PFSK-1 (cell line): ENCODE measurements around the gene TMEM250.

ENCODE experiments used
- FOXP2 ChIP-seq: optimal IDR thresholded peaks from 2 replicates; pipeline ENCODE3; 2011; ENCODE audit warnings: borderline replicate concordance, control low read depth, inconsistent platforms; ENCODE audit not compliant: insufficient read depth; ENCODE audit errors: extremely low read length, extremely low read depth
- POLR2AphosphoS5 ChIP-seq: IDR thresholded peaks from 2 replicates; pipeline ENCODE4 v1.6.1; 2012; ENCODE audit warnings: low read depth, mild to moderate bottlenecking, control low read depth, low read length, moderate library complexity
- REST ChIP-seq, 2 experiments: IDR thresholded peaks; 2 replicates each; pipeline versions ENCODE4 v1.6.1 to v1.8.0; 2011 to 2012; ENCODE audit warnings: low read depth in 2 of 2, low read length in 2 of 2, control low read depth in 1 of 2, inconsistent platforms in 1 of 2, mild to moderate bottlenecking in 1 of 2, moderate library complexity in 1 of 2; ENCODE audit not compliant: insufficient read depth in 1 of 2
- SIN3A ChIP-seq: IDR thresholded peaks from 2 replicates; pipeline ENCODE4 v1.6.1; 2012; ENCODE audit warnings: mild to moderate bottlenecking, low read length, moderate library complexity, borderline replicate concordance; ENCODE audit not compliant: insufficient read depth
- TAF1 ChIP-seq: IDR thresholded peaks from 2 replicates; pipeline ENCODE4 v1.6.1; 2012; ENCODE audit warnings: low read length, control low read depth, borderline replicate concordance; ENCODE audit not compliant: insufficient read depth

TMEM250 gene

DNA sequence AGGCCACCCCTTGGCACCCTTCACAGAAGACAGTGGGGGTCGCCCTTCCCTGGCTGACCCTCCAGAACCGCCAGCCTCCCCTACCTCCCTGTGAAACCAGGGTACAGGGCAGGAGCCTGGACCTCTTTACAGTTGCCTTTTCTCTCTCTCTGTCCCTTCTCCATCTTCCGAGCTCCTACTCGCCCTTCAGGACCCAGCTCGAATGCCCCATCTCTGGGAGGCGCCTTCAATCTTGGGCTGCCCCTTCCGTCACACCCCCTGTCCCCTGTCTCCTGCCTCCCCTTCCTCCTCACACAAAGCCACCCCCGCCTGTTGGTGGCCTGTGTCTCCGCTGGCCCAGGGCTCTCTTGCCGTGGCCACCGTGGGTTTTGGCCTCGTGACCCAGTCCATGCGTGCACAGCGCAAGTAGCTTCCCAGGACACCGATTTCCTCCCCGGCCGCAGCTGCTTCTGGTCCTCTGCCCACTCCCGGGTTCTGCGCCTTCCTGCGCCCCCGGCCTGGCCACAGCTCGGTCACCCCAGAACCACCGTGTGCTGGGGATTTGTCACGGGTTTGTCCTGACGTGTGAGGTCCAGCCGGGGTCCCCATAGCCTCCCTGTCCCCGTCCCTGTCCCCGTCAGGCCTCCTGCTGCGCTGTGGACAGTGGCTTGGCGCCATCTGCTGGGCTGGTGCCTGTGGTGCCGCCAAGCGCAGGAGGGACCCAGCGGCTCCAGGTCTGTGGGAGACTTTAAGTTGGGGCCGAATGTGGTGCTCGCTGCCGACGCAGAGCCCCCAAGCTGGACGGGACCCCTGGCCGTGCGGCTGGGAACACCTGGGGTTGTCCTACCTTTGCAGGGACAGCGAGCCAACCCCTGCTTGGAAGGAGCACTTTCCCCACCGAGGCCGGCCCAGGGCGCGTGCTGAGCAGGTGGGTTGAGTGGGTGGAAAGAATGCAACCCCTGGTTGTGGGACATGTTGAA lies 4.0 kb upstream of the TMEM250 start:
- TF ChIP-seq REST (IDR thresholded peaks at IDR 0.05; ENCODE audit: insufficient read depth in 1 of 2, low read depth in 2 of 2, low read length in 2 of 2) (no peak), POLR2AphosphoS5 (no peak), FOXP2 (no peak), SIN3A (no peak), TAF1 (no peak)

GRCh38 chr9:136121801-136122200 lies 3.1 kb upstream of the TMEM250 start:
- TF ChIP-seq POLR2AphosphoS5, result no peak

DNA sequence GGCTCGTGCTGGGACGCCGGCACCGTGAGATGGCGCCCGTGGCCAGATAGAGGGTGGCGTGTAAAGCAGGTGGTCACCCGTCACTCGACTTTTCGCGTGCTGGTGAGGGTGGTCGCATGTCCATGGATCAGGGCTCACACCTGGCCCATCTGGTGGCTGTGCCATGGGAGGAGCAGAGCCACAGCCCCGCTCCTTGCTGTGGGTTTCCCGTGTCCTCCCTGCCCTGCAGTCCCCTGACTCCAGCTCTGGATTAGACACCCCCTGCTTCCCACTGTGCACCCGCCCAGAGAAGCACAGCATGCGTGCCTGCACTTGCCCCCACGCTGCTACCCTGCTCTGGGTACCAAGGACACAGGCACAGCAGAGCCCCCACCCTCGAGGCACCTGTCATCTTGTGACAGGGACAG lies 1.8 kb upstream of the TMEM250 start:
- no peak for TF ChIP-seq FOXP2
- no peak for TF ChIP-seq TAF1
- TF ChIP-seq REST (IDR thresholded peaks at IDR 0.05; ENCODE audit: insufficient read depth in 1 of 2, low read depth in 2 of 2, low read length in 2 of 2), result no peak
- TF ChIP-seq SIN3A, result no peak
- TF ChIP-seq POLR2AphosphoS5, result no peak

GRCh38 chr9:136119883-136120393 lies 1.3 kb upstream of the TMEM250 start:
- TF ChIP-seq SIN3A (no peak), POLR2AphosphoS5 (no peak), FOXP2 (no peak)

DNA sequence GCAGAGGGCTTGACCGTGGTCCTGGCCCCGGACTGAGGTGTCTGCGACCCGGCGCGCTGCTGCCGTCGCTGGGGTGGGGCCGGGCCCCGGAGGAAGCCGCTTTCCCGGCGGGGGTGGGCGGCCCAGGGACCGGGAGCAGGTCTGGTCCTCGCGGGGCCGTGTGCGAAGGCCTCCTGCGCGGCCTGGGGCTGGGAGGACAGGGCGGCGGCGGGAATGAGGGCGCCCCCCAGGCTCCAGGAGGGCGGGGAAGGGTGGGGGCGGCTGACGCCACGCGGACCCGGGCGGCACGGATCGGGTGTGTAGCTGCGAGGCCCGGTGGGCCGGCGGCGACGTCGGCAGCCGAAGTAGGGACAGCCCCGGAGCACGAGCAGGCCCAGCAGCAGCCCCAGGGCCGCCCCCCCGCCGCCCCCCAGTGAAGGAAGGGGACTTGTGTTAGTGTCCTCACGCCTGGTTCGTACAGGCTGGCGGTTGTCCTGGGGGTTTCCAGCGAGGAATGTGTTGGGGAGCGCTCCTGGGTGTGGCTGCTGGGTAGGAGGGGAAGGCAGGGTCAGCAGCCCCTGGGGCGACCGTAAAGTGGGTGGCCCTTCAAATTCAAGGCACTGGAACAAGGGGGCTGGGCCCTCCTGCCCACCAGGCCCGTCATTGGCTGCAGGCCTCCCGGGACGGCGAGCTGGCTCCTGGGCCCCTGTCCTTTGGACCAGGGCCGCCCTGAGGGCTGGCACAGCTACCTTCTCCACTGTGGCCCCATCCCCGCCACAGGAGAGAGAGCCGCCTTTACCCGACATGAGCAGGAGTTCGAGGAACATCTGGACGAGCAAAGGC lies 597 bp upstream of the TMEM250 start:
- peak; percentile 87 for TF ChIP-seq POLR2AphosphoS5
- no peak for TF ChIP-seq TAF1
- TF ChIP-seq REST (IDR thresholded peaks at IDR 0.05; ENCODE audit: insufficient read depth in 1 of 2, low read depth in 2 of 2, low read length in 2 of 2), result no peak
- no peak for TF ChIP-seq SIN3A

DNA sequence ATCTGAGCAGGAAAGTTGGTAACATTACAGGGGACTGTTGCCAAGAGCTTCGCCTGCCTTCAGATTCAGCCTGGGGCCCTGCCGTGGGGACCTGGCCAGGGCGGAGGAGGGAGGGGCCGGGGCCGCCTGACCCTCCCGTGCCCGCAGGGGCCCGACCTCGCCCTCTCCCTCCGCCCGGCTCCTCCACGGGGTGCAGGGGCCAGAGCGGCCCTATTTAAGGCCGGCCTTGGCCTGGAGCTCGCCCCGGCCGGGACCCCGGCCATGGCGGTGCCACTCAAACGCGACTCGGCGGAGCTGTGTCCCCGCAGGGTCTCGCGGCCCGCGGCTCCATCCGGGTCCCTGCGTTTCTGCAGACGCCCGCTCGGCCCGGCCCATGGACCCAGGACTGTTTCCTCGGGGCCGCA lies 757 bp downstream of the TMEM250 start:
- TF ChIP-seq SIN3A (no peak), FOXP2 (no peak), REST (IDR thresholded peaks at IDR 0.05; ENCODE audit: insufficient read depth in 1 of 2, low read depth in 2 of 2, low read length in 2 of 2) (no peak), TAF1 (no peak), POLR2AphosphoS5 (no peak)
